B cell (primary cell): ENCODE results near the gene ORM1.

Source experiments
- CTCF ChIP-seq: fragments of 200-600 bp; IDR thresholded peaks from one replicate; pipeline ENCODE4 v1.8.0; 2022; ENCODE audit warnings: antibody characterized with exemption, mild to moderate bottlenecking
- EZH2 ChIP-seq: IDR thresholded peaks from 2 replicates; pipeline ENCODE4 v1.6.1; 2012; ENCODE audit warnings: borderline replicate concordance, low read depth, mild to moderate bottlenecking, moderate library complexity, low read length; ENCODE audit not compliant: insufficient read depth, poor library complexity, severe bottlenecking

- no peak for TF ChIP-seq CTCF
- no peak for TF ChIP-seq EZH2
These were observed 40.5 kb downstream of the ORM1 start for GRCh38 chr9:114363424-114363823.
